Measurements from ENCODE around the gene PDZD7.

PDZD7 gene

GRCh38 chr10:101000127-101000914 is 30.6 kb downstream of the PDZD7 start:
- no peak for DNase-seq

GRCh38 chr10:100999742-101000126 is 31.2 kb downstream of the PDZD7 start, which contains the start of gene LZTS2:
LZTS2 (plus strand) TSS chr10:100999808; CDS start chr10:101002539, 2,731 bp downstream.
- no peak for DNase-seq

- peak; percentile 75 for DNase-seq
Measured at GRCh38 chr10:100998991-100999741, 31.8 kb downstream of the PDZD7 start.

- peak; percentile 69 for DNase-seq
Measured at GRCh38 chr10:100998183-100998990, 32.5 kb downstream of the PDZD7 start.

GRCh38 chr10:100997360-100998182 is 33.4 kb downstream of the PDZD7 start:
- peak; percentile 69 for DNase-seq

GRCh38 chr10:100996678-100997359 is 34.1 kb downstream of the PDZD7 start:
- DNase-seq: peak; percentile 38

GRCh38 chr10:100995181-100995580 is 35.7 kb downstream of the PDZD7 start:
- DNase-seq: no peak

GRCh38 chr10:100993986-100994708 is 36.8 kb downstream of the PDZD7 start:
- DNase-seq: no peak

- DNase-seq: no peak
Measured at GRCh38 chr10:100989088-100989487, 41.8 kb downstream of the PDZD7 start.

- DNase-seq: no peak
Measured at GRCh38 chr10:100988166-100988565, 42.8 kb downstream of the PDZD7 start.

GRCh38 chr10:100987685-100988049 is 43.3 kb downstream of the PDZD7 start:
- no peak for DNase-seq

- peak; percentile 80 for DNase-seq
Measured at GRCh38 chr10:100986952-100987684, 43.8 kb downstream of the PDZD7 start, which contains the start of the genes MRPL43 and TWNK. MRPL43 (minus strand) TSS chr10:100987497; CDS start chr10:100987443, 54 bp downstream. TWNK (plus strand) TSS chr10:100987543; CDS start chr10:100988211, 668 bp downstream.

GRCh38 chr10:100986623-100986951 is 44.3 kb downstream of the PDZD7 start:
- no peak for DNase-seq

GRCh38 chr10:100985336-100985735 is 45.6 kb downstream of the PDZD7 start:
- no peak for DNase-seq

- no peak for DNase-seq
Measured at GRCh38 chr10:100984672-100985177, 46.2 kb downstream of the PDZD7 start.

- DNase-seq: no peak
Measured at GRCh38 chr10:100983868-100984671, 46.9 kb downstream of the PDZD7 start.

- no peak for DNase-seq
Measured at GRCh38 chr10:100982916-100983830, 47.8 kb downstream of the PDZD7 start.

All from central memory CD4-positive, alpha-beta T cell (primary cell).